Activated CD4-positive, CD25-positive, alpha-beta regulatory T cell treated with anti-CD3 and anti-CD28 coated beads, Interleukin-2, amount 50 U/mL, for 16 hours (primary cell): ENCODE results near the gene BRINP3.

Experiments used
- DNase-seq: peaks from one replicate; pipeline ENCODE4 v3.0.0-alpha.2; 2020; ENCODE audit warnings: low read depth, low spot score

BRINP3 gene

GRCh38 chr1:190452272-190452848 is 25.3 kb downstream of the BRINP3 start:
- DNase-seq, result no peak

DNA sequence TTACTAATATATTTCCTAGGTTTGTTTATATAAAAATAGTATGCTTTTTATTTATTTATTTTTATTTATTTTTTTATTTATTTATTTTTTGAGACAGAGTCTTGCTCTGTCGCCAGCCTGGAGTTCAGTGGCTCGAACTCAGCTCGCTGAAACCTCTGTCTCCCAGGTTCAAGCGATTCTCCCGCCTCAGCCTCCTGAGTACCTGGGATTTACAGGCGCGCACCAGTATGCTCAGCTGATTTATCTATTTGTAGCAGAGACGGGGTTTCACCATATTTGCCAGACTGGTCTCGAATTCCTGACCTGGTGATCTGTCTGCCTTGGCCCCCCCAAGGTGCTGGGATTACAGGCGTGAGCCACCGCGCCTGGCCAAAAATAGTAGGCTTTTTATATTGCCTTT is 33.2 kb downstream of the BRINP3 start:
- DNase-seq, result no peak

DNA sequence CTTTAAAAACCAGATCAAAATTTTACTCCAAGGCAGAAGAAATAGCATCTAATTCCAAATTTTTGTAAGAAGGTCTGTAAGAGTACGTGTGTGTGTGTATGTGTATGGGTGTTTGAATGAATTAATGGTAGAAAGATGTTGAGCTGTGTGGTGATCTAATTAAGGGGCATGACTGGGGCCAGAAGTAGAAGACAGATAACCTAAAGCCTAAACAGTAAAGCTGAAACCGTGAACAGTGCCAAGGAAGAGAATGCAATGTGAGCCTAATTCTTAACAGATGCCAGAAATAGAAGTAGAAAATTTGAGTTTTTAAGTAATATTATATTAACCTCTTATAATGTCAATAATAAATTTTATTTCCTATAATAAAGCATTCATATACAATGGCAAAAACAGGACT is 38.2 kb downstream of the BRINP3 start:
- no peak for DNase-seq

DNA sequence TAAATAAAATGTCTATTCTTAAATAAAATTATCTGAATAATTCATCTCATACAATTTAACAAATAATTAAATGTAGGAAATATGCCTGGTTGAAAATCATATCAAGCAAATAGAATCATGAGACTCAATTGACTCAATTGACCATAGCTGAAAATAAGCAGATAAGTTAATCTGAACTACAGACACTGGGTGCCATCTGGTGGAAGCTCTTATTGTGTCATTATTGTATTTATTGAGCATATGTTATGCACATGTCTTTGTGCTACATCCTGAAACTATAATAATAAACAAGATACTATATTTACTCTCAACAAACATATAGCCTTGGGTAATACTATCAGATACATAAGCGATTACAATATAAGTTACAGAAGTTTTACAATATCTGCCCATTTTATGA is 41.0 kb downstream of the BRINP3 start:
- DNase-seq, result no peak

GRCh38 chr1:190429932-190430331 is 47.7 kb downstream of the BRINP3 start:
- no peak for DNase-seq

DNA sequence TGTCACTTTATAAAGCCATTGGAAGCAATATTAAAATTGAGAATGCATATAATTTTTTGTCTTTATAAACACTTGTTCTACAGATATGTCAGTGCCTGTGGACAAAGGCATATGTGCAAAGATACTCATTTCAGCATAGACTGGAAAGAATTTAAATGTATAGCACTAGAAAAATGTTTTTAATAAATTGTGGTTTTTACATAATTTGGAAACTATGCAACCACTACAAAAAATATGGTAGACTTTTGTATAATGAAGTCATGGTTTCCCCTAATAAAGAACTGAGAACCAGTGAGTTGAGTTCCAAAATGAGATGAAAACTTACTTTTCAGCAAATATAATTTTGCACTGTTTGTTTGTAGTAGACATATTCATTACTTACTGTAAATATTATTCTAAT is 48.5 kb downstream of the BRINP3 start:
- DNase-seq, result no peak

GRCh38 chr1:190416239-190416638 is 61.4 kb downstream of the BRINP3 start:
- no peak for DNase-seq

DNA sequence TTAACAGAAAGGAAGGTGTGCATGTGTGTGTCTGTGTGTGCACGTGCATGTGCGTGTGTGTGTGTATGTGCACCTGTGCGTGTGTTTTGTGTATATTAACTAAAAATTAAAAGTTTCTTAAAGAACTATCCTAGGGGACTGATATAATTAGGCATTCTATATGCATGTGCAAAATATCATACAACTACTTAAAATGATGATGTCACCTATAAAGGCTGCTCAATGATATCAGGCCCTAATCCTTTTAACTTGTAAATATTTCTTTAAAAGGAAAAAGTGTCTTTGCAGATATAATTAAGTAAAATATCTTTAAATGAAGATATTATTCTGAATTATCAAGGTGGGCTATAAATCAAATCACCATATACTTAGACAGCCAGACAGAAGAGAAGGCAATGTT is 64.5 kb downstream of the BRINP3 start:
- no peak for DNase-seq

GRCh38 chr1:190403402-190403801 is 74.3 kb downstream of the BRINP3 start:
- DNase-seq, result no peak

DNA sequence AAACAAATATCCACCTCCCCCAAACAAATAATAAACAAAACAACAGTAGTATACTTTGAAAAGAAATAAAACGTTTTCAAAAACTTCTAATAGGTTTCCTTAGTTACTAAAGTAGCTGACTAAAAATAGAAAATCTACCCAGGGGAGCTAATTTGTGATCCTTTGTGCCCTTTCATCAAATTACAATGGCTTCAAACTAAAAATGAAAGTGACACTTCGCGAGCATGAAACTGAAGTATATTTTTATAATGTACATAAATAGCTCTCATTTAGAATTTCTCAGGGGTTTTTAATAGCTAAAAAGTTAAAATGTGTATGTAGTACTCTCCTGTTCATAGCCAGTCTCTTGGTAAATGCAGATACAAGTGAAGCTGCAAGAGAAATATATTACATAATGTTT is 78.4 kb downstream of the BRINP3 start:
- DNase-seq, result no peak

DNA sequence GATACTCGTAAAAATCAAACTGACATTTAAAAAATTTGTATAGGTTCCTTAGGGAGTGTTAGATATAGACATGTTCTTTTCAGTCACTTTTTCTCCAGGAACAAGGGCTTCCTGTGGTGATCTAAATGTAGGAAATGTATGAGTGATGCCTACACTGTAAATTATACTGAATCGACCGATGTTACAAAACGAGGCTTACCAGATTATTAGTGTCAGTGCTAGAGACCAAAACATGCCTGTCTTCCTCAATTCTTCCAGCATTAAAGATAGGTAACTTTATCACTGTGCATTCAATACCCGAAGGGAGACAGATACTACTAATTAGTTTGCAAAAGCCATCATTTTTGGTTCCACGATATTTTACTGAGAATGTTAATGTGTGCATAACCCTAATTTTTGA is 86.1 kb downstream of the BRINP3 start:
- no peak for DNase-seq

GRCh38 chr1:190377991-190378390 is 99.7 kb downstream of the BRINP3 start:
- no peak for DNase-seq

DNA sequence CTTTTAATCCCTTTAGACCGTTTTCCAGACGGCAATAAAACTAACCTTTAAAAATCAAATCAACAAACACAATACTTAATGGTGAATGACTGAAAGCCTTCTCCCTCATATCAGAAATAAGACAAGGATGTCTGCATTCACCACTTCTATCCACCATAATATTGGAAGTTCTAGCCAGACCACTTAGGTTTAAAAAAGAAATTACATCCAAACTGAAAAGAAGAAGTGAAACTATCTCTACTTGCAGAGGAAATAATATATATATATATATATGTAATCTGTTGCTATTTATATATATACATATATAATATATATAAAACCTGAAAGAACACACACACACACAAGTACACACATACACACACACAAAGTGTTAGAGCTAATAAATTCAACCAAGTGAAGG is 100.4 kb downstream of the BRINP3 start:
- no peak for DNase-seq

- DNase-seq, result no peak
These were observed 101.6 kb downstream of the BRINP3 start for GRCh38 chr1:190376044-190376443.

DNA sequence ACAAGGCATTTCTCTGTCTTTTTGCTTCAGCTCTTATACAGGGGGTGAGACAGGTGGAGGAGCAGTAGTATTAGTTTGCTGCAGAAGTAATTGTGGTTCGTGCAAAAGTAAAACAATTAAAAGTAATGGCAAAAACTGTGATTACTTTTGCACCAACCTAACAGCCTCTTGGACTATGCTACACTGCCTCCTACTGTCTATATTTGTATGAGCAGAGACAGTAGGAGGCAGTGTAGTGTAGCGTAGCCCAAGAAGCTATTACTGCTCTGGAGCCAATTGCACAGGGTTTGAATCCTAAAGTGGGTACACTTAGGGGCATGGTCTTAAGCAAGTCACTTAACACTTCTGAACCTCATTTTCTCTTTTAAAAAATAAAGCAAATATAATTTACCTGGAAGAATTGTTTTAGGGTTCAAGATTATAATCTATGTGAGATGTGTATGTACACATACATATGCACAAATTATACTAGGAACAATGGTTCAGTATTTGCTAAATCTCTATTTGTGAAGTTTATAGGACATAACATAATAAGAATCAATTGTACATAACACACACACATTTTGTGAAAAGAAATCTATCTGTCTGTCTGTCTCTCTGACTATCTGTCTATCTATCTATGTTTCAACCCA is 103.8 kb downstream of the BRINP3 start:
- DNase-seq, result no peak

GRCh38 chr1:190367200-190367599 is 110.5 kb downstream of the BRINP3 start:
- no peak for DNase-seq

DNA sequence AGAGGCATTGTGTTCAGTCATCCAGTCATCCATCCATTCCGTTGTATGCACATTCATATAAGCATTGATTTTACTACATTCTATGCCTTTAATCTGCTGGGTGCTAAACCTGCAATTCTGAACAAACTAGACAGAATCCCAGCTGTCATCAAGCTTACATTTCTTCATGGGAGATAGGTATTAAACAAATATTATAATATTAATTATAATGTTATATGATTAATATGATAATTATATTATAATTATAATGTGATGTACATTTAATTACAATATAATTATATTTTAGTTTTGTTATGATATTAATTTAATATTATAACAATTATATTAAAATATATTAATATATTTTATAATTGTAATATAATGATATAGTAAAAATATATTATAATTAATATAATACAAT is 112.4 kb downstream of the BRINP3 start:
- DNase-seq, result no peak

GRCh38 chr1:190353538-190354101 is 124.0 kb downstream of the BRINP3 start:
- no peak for DNase-seq

- DNase-seq, result no peak
These were observed 133.2 kb downstream of the BRINP3 start for GRCh38 chr1:190344454-190344853.

DNA sequence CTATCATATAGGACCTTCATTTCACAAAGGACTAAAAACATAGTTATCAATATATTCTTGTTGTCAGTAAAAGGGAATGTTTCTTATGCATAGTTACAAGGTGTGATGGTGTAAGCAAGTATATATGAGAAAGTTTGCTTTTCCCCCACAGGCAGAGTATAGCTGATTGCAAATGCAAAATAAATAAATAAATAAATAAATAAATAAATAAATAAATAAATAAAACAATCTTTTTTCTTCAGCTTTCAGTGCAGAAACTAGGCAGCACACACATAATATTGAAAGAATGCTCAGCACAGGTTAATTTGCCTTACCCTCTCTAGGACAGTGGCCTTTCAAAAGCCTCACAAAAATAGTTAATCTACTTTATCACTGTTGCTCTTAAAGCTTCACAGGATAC is 138.8 kb downstream of the BRINP3 start:
- no peak for DNase-seq

GRCh38 chr1:190328871-190329270 is 148.8 kb downstream of the BRINP3 start:
- no peak for DNase-seq

GRCh38 chr1:190328361-190328760 is 149.3 kb downstream of the BRINP3 start:
- DNase-seq, result no peak

- no peak for DNase-seq
These were observed 150.4 kb downstream of the BRINP3 start for GRCh38 chr1:190327271-190327670.

- DNase-seq, result no peak
These were observed 154.1 kb downstream of the BRINP3 start for GRCh38 chr1:190323530-190323929.
